ENCODE measurements around the gene ELFN2.

The ELFN2 gene

GRCh38 chr22:37426706-37427134 is 559 bp downstream of the ELFN2 start:
- no peak for DNase-seq

DNA sequence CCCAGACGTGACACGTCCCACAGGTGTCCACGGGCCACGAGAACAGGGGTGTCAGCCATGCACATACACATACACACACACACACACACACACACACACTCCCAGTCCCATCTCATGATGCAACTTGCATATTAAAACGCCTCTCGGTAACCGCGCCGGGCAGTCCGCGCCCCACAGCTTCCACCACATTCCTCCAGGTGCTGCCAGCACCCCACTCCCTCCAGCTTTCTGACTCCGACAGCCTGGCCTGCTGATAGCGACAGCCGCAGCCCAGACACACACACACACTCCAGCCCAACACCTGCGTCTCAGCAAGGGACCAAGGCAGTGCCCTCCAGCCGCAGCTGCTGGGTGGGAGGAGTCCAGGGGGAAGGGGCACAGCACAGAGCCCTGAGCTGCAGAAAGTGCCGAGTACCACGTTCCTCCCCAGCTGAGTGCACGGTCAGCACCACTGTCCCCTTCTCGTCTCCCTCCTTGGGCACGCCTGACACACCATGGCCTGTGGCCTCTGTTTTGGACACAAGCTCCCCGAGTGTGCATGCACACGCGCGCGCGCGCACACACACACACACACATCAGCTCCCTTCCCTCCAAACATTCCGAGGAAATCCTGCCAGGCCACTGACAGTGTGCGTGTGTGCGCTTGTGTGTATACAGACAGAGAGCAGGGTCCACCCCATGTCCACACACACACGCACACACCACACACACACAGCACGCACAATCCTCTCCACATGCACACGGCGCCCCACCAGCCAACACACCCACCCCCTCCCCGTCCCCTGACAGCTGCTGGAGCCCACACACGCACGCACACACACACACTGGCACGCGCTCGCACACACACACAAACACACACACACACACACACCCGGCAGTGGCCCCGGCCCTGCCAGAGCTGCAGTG is 1.2 kb downstream of the ELFN2 start:
- DNase-seq: no peak

GRCh38 chr22:37425369-37425768 is 1.9 kb downstream of the ELFN2 start:
- no peak for DNase-seq

- DNase-seq: no peak
These were observed 4.0 kb downstream of the ELFN2 start for GRCh38 chr22:37423283-37423682.

DNA sequence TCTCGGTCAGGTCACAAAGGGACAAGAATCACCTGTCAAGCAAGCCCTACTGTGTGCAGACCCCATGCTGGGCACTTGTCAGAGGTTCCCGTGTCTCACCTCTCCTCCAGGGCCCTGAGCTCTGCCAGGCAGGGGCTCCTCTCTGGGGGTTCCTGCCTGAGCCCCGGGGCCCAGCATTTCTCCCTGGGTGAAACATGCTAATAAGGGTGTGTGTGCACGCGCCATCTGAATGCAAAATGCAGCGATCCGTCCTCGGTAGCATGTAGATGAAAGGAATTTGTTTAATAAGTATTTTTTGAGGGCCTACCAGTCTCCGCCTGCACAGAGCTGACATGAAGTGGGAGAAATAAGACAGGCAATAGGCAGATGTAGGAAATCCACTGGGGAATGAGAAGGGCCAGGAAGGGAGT is 5.8 kb downstream of the ELFN2 start:
- no peak for DNase-seq

DNA sequence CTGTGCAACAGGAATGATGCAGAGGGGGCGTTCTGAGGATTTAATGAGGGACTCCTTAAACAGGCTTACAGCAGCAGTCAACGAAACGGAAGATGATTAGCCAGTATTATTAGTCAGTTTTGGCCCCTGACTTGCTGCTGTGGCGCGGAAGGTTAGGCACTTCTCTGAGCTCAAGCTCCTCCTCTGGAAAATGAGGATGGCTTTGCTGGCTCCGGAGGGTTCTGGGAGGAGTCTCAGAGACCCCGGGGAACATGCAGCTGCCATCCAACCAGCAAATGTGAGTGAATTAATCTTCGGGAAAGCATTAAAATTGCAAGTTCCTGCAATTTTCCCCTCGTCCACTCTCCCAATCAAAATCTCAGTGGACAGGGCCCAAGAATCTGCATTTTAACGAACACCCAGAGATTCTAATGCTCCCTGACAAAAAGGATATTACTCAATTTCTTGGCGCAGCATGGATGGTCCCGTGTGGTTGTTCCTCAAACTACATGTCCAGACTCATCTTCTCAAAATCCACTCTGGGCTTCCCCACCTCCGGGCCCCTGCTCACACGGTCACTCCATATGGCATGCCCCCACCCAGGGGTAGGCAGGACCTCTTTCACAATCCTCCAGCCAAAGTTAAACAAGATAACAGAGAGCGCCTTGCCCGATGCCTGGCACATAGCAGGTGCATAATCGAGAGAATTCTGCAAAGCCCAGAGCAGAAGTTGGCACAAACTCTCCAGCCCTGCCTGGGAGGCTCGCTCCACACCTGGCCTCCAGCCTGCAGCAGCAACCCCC is 6.4 kb downstream of the ELFN2 start:
- no peak for DNase-seq

- DNase-seq: no peak
These were observed 7.2 kb downstream of the ELFN2 start for GRCh38 chr22:37419969-37420685.

DNA sequence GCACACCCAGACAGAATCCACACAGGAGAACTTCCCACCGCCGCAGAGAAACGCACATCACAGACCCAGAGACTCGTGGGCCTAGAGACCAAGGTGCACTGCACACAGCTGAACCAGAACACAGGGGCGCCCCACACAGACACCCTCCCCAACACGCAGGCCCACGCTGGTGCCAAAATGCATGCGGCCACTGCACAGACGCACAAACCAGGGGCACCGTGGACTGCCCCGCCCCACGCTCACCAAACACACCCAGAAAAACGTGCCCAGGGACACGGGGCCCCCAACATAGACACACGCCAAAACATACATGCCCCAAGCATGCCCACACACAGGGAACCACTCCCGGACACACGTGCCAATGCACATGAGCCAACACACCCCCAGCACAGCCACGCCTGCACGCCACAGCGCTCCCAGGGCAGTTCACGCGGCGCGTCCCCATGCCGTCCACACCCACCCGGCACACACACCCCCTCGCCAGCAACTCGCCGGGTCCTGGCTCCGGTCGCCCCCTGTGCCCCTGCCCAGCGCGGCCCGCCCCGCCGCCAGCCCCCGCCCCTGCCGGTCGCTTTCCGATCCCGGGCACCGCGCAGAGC is 7.8 kb downstream of the ELFN2 start:
- no peak for DNase-seq

GRCh38 chr22:37418627-37419369 is 8.5 kb downstream of the ELFN2 start:
- no peak for DNase-seq

DNA sequence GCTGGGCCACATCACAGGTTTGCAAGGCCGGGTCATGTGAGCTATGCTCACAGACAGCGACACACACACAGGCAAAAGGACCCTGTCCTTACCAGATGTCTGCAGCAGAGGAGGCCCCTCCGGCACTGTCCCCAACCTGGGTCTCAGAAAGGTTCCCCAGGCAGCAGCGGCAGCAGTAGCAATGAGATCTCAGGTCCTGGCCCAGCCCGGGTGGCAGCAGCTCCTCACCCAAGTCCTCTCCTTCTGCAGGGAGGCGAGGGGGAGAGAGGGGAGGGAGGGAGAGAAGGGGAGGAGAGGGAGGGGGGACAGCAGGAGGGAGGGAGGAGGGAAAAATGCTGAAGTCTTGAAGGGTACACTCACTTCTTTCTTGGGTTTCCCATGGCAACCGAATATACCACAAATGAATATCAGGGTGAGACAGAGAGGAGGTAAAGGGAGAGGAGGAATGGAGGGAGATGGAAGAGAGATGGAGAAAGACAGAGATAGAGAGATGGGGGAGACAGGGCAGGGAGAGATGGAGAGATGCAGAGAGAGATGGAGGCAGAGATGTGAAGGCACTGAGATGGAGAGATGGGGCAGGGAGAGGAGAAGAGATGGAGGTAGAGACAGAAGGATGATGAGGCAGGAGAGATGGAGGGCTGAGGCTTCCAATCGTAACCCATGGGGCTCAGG is 9.5 kb downstream of the ELFN2 start:
- no peak for DNase-seq

GRCh38 chr22:37417264-37417663 is 10.0 kb downstream of the ELFN2 start:
- DNase-seq: no peak

GRCh38 chr22:37416827-37417226 is 10.5 kb downstream of the ELFN2 start:
- DNase-seq: no peak

GRCh38 chr22:37416389-37416788 is 10.9 kb downstream of the ELFN2 start:
- no peak for DNase-seq

- DNase-seq: no peak
These were observed 12.1 kb downstream of the ELFN2 start for GRCh38 chr22:37415210-37415609.

DNA sequence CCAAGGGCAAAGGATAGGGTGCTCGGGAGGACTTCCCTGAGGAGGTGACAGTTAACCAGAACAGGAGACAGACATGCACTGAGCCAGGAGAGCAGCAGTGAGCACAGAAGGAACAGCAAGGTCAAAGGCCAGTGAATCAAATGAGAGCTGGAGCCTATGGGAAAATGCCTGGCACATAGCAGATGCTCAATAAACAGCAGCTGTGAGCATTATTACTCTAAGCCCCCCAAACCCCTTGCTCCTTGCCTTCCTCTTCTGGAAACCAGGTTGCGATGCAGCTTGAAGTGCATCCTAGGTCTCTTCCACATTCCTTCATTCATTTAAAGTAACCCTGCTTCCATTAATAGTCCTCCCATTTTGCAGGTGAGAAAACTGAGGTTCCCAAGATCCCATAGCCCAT is 13.0 kb downstream of the ELFN2 start:
- DNase-seq: no peak

DNA sequence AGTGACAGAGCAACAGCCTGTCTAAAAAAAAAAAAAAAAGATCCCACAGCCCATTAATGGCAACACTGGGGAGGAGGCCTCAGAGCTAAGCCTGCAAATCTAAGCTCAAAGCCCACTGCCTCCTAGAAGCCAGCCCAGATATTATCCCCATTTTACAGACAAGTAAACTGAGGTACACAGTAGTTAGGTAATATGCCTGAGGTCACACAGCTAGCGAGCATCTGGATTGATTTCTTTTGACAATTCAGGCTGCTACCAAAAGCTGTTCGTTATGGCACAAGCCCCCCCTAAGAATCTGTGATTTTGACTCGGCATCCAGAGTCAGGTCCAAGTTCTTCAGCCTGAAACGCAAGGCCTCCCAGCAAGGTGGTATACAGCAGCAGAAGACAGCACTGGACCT is 13.7 kb downstream of the ELFN2 start:
- no peak for DNase-seq

DNA sequence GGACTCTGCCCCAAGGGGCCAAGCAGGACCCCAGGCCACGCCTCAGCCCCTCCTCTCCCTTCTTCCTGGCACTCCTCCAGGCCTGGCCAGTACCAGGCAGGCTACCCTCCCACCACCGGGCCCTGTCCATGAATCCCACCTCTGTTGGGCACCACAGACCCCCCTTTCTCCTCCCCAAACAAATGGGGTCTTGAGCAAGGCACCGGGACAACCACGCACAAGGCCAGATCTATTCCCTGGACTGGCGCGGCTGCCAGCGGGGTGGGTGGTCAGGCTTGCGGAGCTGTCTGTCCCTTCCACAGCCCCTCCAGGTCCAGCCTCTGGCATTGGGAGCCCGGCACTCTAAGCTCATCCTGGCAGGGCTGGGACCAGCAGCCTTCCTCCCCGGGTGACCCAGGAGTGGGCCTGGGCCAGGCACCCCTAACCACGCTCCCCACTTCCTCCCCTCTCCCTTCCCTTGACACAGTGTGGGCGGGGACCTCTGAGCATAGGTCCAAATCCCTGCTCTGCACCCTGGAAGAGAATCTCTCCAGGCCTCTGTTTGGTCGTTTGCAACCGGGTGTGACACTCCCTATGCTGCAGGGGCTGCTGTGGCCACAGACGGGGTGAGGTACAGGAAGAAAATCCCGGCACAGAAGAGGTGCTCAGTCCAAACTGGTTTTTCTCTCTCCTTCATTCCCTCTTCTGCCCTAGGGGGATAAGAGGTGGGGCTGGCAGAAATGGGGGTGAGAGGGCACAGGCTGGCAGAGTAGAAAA is 14.6 kb downstream of the ELFN2 start:
- no peak for DNase-seq

DNA sequence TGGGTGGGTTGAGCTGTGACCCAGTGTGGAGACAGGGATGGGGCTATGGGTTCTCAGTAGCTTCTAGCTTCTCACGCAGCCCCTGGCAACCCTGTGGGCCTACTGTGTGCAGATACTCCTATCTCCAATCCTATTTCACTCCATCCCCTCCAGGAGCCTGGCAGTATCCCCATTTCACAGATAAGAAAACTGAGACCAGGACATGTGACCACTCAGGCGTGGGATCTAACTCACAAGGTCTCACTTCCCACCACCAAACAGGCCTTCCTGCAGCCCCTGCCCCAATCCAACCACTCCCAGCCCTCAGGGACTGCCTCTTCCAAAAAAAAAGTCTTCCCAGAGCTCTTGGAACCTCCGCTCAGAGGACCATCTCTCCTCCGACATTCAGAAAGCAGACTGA is 15.6 kb downstream of the ELFN2 start:
- DNase-seq: no peak

- no peak for DNase-seq
These were observed 16.9 kb downstream of the ELFN2 start for GRCh38 chr22:37410174-37411055.
